CD4-positive, alpha-beta T cell (primary cell): Measurements from ENCODE around the gene GAS2L1. TPM values are rescaled to one million over a fixed set of nuclear protein-coding genes. Genes with fewer than 3 reads are reported as not detected.

Experiments used
- ATAC-seq: fragments of 200-7000 bp; cut with Tn5 transposase; one replicate; pipeline ENCODE4 v1.10.0; 2022; ENCODE audit warnings: mild to moderate bottlenecking; ENCODE audit not compliant: poor library complexity
- CTCF ChIA-PET: fragments of 350-600 bp; sonication (Branson Sonifier 250); formaldehyde crosslinking; loops from one replicate; lab custom pipeline; 2021; ENCODE audit warnings: antibody characterized with exemption, inconsistent platforms; lab: Charles Lee
- POLR2A ChIA-PET: fragments of 350-600 bp; sonication (Branson Sonifier 250); formaldehyde crosslinking; loops from one replicate; lab custom pipeline; 2021; ENCODE audit warnings: antibody characterized with exemption, inconsistent platforms; lab: Charles Lee
- DNase-seq, 14 experiments: peaks; one replicate each; pipeline ENCODE4 v3.0.0-alpha.2; 2013 to 2020; ENCODE audit warnings: mixed read lengths in 2 of 14
- H3K27ac ChIP-seq, 2 donors: one replicate each; pipeline versions ENCODE4 v1.5.1 to v1.7.0; 2013; ENCODE audit warnings: low read length in 2 of 2, low read depth in 1 of 2, mild to moderate bottlenecking in 1 of 2
- H3K27me3 ChIP-seq, 2 experiments: 1 replicate in 1 of 2; 2 replicates in 1 of 2; pipeline versions ENCODE4 v1.6.1 to v1.7.0; 2013; ENCODE audit warnings: low read length in 2 of 2, control low read depth in 1 of 2, mild to moderate bottlenecking in 1 of 2, moderate library complexity in 1 of 2; ENCODE audit not compliant: insufficient read depth in 2 of 2, control insufficient read depth in 1 of 2
- H3K36me3 ChIP-seq: one replicate; pipeline ENCODE4 v1.6.1; 2013; ENCODE audit warnings: low read length, control low read depth; ENCODE audit not compliant: insufficient read depth
- H3K4me1 ChIP-seq: one replicate; pipeline ENCODE4 v1.6.1; 2013; ENCODE audit warnings: low read length, control low read depth; ENCODE audit not compliant: insufficient read depth
- H3K4me3 ChIP-seq: one replicate; pipeline ENCODE4 v1.5.1; 2013; ENCODE audit warnings: mild to moderate bottlenecking, low read length, moderate library complexity
- H3K9me3 ChIP-seq, 2 experiments: 1 replicate in 1 of 2; 2 replicates in 1 of 2; pipeline versions ENCODE4 v1.6.1 to v1.7.0; 2013; ENCODE audit warnings: low read length in 2 of 2, mild to moderate bottlenecking in 2 of 2, control low read depth in 1 of 2, moderate library complexity in 1 of 2; ENCODE audit not compliant: control insufficient read depth in 1 of 2, insufficient read depth in 1 of 2
- H3K27ac Mint-ChIP-seq: one replicate; pipeline ENCODE4 v1.8.0; 2020; ENCODE audit warnings: mixed read lengths
- H3K27me3 Mint-ChIP-seq: one replicate; pipeline ENCODE4 v1.8.0; 2021; ENCODE audit warnings: mixed read lengths
- H3K36me3 Mint-ChIP-seq: one replicate; pipeline ENCODE4 v1.8.0; 2021; ENCODE audit warnings: low read depth, mixed read lengths
- H3K4me1 Mint-ChIP-seq: one replicate; pipeline ENCODE4 v1.8.0; 2021; ENCODE audit warnings: low read depth, mixed read lengths
- H3K4me3 Mint-ChIP-seq: one replicate; pipeline ENCODE4 v1.8.0; 2020; ENCODE audit warnings: mild to moderate bottlenecking, mixed read lengths
- H3K9me3 Mint-ChIP-seq: one replicate; pipeline ENCODE4 v1.8.0; 2020; ENCODE audit warnings: mixed read lengths
- intact Hi-C, 2 experiments: fragments of 100-400 bp; cut with DNase I in 1 of 2; cut with micrococcal nuclease in 1 of 2; formaldehyde crosslinking; loops; one replicate each; pipeline versions ENCODE4 v1.15.1 to v1.9.0; 2023 to 2025; cut with DNase I, micrococcal nuclease
- total RNA-seq, 174 experiments: library from RNA in 2 of 174; stranded (reverse) in 2 of 174; gene quantifications; one replicate each; pipeline ENCODE4 v1.2.3 and lab custom pipeline; 2021 to 2026
- TF ChIP-seq, protein P1 (sequence below): fragments of 200-600 bp; IDR thresholded peaks from one replicate; pipeline ENCODE4 v1.8.0; 2022; ENCODE audit warnings: antibody characterized with exemption, mild to moderate bottlenecking

The GAS2L1 gene
- total RNA-seq, 2 experiments from 2014 or later, result 0.28 to 0.77 TPM

DNA sequence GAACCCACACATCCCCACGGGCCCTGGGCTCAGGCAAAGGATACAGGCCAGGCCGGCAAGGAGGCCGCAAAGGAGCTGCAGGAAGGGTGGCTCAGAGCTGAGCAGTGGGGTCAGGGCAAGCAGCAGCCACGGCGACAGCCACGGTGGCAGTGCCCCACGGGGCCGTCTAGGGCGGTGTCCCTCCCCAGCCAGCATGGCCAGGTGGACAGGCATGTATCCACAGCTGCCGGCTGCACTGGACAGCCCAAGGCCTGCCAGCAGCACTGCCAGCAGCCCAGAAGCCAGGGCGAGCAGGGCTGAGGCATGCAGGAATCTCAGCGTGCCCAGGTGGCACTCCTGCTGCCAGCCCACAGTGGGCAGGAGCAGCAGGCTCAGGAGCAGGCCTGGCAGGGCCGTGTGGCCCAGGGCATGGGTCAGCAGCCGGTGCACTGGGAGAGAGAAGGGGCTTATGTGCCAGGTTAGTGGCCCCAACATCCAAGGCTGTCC is 42.6 kb upstream of the GAS2L1 start:
- ATAC-seq (no peak), DNase-seq (no peak)
- Mint-ChIP-seq H3K27ac (no peak overlapping the region), H3K27me3 (no peaks in the 10 kb centered on the region), H3K4me1 (peaks cover 23% of the 10 kb centered on the region), H3K9me3 (no peaks in the 10 kb centered on the region), H3K36me3 (peaks cover 14% of the 10 kb centered on the region), H3K4me3 (no peak overlapping the region)
- Histone ChIP-seq H3K27me3 (no peaks in the 10 kb centered on the region), H3K27ac (no peak overlapping the region), H3K36me3 (peaks cover 9% of the 10 kb centered on the region), H3K9me3 (no peaks in the 10 kb centered on the region), H3K4me1 (peaks cover 18% of the 10 kb centered on the region), H3K4me3 (no peak overlapping the region)
- ChIA-PET POLR2A (no interaction called here), CTCF (no interaction called here)
- TF ChIP-seq, protein P1, sequence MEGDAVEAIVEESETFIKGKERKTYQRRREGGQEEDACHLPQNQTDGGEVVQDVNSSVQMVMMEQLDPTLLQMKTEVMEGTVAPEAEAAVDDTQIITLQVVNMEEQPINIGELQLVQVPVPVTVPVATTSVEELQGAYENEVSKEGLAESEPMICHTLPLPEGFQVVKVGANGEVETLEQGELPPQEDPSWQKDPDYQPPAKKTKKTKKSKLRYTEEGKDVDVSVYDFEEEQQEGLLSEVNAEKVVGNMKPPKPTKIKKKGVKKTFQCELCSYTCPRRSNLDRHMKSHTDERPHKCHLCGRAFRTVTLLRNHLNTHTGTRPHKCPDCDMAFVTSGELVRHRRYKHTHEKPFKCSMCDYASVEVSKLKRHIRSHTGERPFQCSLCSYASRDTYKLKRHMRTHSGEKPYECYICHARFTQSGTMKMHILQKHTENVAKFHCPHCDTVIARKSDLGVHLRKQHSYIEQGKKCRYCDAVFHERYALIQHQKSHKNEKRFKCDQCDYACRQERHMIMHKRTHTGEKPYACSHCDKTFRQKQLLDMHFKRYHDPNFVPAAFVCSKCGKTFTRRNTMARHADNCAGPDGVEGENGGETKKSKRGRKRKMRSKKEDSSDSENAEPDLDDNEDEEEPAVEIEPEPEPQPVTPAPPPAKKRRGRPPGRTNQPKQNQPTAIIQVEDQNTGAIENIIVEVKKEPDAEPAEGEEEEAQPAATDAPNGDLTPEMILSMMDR, result no peak
- intact Hi-C loops, result loop anchor here in 1 of 2 experiments (10.0 kb wide), 2 partner anchors 291 to 1339 kb away; partner anchors contain the start of gene THOC5

DNA sequence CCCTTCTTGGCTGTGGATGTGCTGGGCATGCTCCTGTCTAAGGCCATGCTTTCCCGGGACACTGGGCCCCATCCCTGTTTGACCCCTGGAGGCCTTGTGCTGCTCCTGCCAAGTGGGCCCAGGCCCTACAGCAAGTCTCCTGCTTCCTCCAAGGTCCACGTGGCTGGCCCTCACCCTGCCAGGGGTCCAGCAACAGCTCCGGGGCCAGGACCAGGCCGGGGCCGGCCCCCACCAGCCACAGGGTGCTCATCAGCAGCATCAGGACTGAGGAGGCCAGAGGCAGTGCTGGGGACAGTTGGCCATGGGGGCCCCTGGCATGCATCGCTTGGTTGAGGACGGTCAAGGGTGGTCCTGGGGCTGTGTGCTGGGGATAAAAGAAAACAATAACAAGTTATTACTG is 41.1 kb upstream of the GAS2L1 start:
- no peaks in the 10 kb centered on the region for H3K27me3 ChIP-seq

DNA sequence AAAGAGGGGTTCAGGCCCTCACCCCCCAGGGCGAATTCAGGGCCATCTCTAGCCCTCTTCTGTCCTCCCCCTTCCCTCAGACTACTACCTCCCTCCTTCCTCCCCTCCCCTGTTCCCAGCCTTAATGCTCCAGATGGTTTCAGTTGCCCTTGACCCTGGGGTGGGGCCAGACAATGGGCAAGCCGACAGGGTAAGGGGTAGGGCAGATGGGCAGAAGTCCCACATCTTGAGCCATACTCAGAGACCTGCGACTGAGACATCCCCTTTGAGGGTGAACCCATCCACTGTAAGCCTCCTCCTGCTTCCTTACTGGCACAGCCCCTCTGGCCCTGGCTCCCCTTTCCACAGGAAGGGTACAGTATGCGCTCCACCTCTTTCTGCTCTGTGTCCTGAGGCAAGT is 40.5 kb upstream of the GAS2L1 start:
- CTCF ChIA-PET, result no interaction called here
- intact Hi-C loops, result loop anchor here in 1 of 2 experiments (2.0 to 10.0 kb wide), 5 partner anchors 121 to 1341 kb away; partner anchors contain the start of genes AP1B1, MTFP1, THOC5 and ZNRF3
- TF ChIP-seq, protein P1, result no peak

More for the DNA sequence above, 41.1 kb upstream of the GAS2L1 start:
- no peak for DNase-seq
- no peak overlapping the region for H3K4me3 ChIP-seq
- POLR2A ChIA-PET, result no interaction called here
- ATAC-seq, result no peak
- H3K9me3 ChIP-seq, result no peaks in the 10 kb centered on the region
- intact Hi-C loops, result loop anchor here in 1 of 2 experiments (5.0 to 10.0 kb wide), 4 partner anchors 122 to 1341 kb away; partner anchors contain the start of genes AP1B1, THOC5 and ZNRF3
- H3K4me1 ChIP-seq, result peaks cover 32% of the 10 kb centered on the region
- CTCF ChIA-PET, result no interaction called here
- Mint-ChIP-seq H3K27ac (no peak overlapping the region), H3K36me3 (peaks cover 29% of the 10 kb centered on the region), H3K4me1 (peaks cover 37% of the 10 kb centered on the region), H3K27me3 (no peaks in the 10 kb centered on the region), H3K4me3 (no peak overlapping the region), H3K9me3 (no peaks in the 10 kb centered on the region)
- TF ChIP-seq, protein P1, result no peak
- peaks cover 9% of the 10 kb centered on the region for H3K36me3 ChIP-seq
- H3K27ac ChIP-seq, result no peak overlapping the region

More for the DNA sequence above, 40.5 kb upstream of the GAS2L1 start:
- no peak for ATAC-seq
- H3K27me3 ChIP-seq, result no peaks in the 10 kb centered on the region
- POLR2A ChIA-PET, result no interaction called here
- H3K4me1 Mint-ChIP-seq, result peaks cover 44% of the 10 kb centered on the region
- H3K36me3 Mint-ChIP-seq, result peaks cover 35% of the 10 kb centered on the region
- H3K9me3 Mint-ChIP-seq, result no peaks in the 10 kb centered on the region
- H3K9me3 ChIP-seq, result no peaks in the 10 kb centered on the region
- H3K4me1 ChIP-seq, result peaks cover 37% of the 10 kb centered on the region
- H3K27ac ChIP-seq, result no peak overlapping the region
- H3K4me3 Mint-ChIP-seq, result peak overlapping the region; percentile 95
- peaks cover 15% of the 10 kb centered on the region for H3K36me3 ChIP-seq
- peak overlapping the region; percentile 98 for H3K27ac Mint-ChIP-seq
- DNase-seq, result no peak
- H3K27me3 Mint-ChIP-seq, result no peaks in the 10 kb centered on the region
- no peak overlapping the region for H3K4me3 ChIP-seq
